Urinary bladder (tissue), 4 donors: ENCODE measurements around the gene LHB. TPM values are rescaled to one million over a fixed set of nuclear protein-coding genes. Genes with fewer than 3 reads are reported as not detected.

Experiments
- DNase-seq: peaks from one replicate; pipeline ENCODE4 v3.0.0-alpha.2; 2015; ENCODE audit errors: extremely low spot score
- H3K27ac ChIP-seq: one replicate; pipeline ENCODE4 v1.5.1; 2013; ENCODE audit warnings: low read depth, mild to moderate bottlenecking, moderate library complexity
- H3K36me3 ChIP-seq: one replicate; pipeline ENCODE4 v1.6.1; 2013; ENCODE audit warnings: mild to moderate bottlenecking, moderate library complexity; ENCODE audit not compliant: insufficient read depth
- H3K4me1 ChIP-seq: one replicate; pipeline ENCODE4 v1.6.1; 2013; ENCODE audit warnings: mild to moderate bottlenecking, moderate library complexity; ENCODE audit not compliant: insufficient read depth
- H3K4me3 ChIP-seq: one replicate; pipeline ENCODE4 v1.5.1; 2013; ENCODE audit warnings: low read depth, low read length
- WGBS: extraction: QIAGEN DNeasy Blood & Tissue Kit; methylation state at CpG from one replicate; pipeline ENCODE4 v1.1.7; 2013; 5-methylcytosine and 5-hydroxymethylcytosine counted together
- polyA plus RNA-seq: library from polyadenylated mRNA; stranded (reverse); fragments of 200-250 nt; gene quantifications from one replicate; pipeline ENCODE4 v1.2.3, GENCODE V29; 2013
- total RNA-seq: library from RNA; depleted of rRNA; stranded (reverse); fragments of >200 nt; gene quantifications from one replicate; pipeline ENCODE4 v1.2.3, GENCODE V29; 2014
- donor health status: healthy with polysubstance abuse.
- donor health status: healthy.

LHB gene
- total and polyA plus RNA-seq, 2 donors: not detected

DNA sequence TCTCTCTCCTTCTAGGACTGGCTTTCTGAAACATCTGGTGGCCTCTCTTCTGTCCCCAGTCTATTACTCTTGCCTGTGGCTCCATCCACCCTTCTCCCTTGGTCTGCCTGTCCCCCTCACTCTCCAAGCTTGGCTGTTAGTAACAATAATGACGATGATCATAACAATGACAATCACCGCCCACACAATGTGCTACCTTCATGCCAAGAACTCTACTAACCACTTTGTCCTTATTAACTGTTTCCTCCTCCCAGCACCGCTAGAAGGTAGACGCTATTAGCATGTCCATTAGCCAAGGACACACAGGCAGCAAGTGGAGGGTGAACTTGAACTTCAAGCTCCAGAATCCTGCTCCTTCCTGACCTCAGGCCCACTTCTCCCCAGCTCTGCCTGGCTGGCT, 26.5 kb downstream of the LHB start:
- Histone ChIP-seq H3K36me3 (no peaks in the 10 kb centered on the region), H3K27ac (no peak overlapping the region), H3K4me1 (peaks cover 3% of the 10 kb centered on the region), H3K4me3 (no peak overlapping the region)
- WGBS: 77% methylated on average over 4 of the region's 4 CpGs
- no peak for DNase-seq

DNA sequence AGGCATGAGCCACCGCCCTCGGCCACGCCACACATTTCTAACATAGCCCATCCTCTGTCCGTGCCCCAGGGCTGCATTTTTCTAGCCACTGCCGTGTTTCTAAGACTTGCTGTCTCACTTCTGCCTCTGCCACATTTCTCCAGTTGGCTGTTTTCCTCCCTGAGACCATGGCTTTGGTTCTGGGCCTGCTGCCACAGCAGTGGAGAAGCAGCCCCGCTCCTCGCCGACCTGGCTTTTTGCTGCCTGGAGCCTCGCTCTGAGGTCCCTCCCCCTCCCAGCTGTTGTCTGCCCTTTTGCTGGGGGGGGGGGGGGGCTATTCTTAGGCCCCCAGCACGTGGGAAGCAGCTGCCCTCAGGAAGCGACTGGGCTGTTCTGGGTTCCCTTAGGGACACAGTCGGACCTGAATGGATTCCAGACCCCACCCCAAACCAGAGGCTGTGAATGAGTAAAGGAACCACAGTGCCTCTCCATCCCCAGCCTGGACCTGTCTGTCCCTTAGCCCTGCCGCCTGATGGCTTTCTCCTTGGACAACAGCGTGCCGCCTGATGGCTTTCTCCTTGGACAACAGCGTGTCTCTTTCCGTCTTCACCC, 27.1 kb downstream of the LHB start:
- no peak for DNase-seq
- Histone ChIP-seq H3K4me1 (peaks cover 3% of the 10 kb centered on the region), H3K27ac (no peak overlapping the region), H3K36me3 (no peaks in the 10 kb centered on the region), H3K4me3 (no peak overlapping the region)
- WGBS: 76% methylated on average over 17 of the region's 17 CpGs

- H3K36me3 ChIP-seq: no peaks in the 10 kb centered on the region
- peaks cover 3% of the 10 kb centered on the region for H3K4me1 ChIP-seq
- H3K4me3 ChIP-seq: no peak overlapping the region
- DNase-seq: no peak
- WGBS: 93% methylated on average over 9 of the region's 9 CpGs
- no peak overlapping the region for H3K27ac ChIP-seq
These were observed 28.0 kb downstream of the LHB start for GRCh38 chr19:48988860-48989259.

GRCh38 chr19:48988286-48988685, 28.6 kb downstream of the LHB start:
- no peak for DNase-seq
- Histone ChIP-seq H3K27ac (no peak overlapping the region), H3K4me3 (no peak overlapping the region), H3K36me3 (no peaks in the 10 kb centered on the region), H3K4me1 (peaks cover 3% of the 10 kb centered on the region)
- 89% methylated on average over 7 of the region's 7 CpGs for WGBS

DNA sequence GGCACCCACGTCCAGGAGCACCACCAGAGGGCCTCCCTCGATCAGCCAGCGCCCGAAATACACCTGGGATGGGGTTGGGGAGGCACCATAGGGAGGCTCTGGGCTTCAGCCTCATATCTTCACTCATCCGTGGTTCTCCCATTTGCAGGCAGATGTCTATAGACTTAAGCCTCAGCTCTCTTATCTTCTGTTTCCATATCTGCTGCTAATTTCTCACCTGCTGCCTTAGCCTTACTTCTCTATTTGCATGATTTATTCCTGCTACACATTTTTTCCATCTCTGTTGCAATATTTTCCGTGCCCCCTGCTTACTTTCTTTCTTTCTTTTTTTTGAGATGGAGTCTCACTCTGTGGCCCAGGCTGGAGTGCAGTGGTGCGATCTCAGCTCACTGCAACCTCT, 29.6 kb downstream of the LHB start:
- no peak overlapping the region for H3K4me3 ChIP-seq
- H3K36me3 ChIP-seq: no peaks in the 10 kb centered on the region
- H3K4me1 ChIP-seq: peaks cover 3% of the 10 kb centered on the region
- DNase-seq: no peak
- WGBS: 88% methylated on average over 7 of the region's 7 CpGs
- H3K27ac ChIP-seq: no peak overlapping the region

GRCh38 chr19:48986211-48986610, 30.7 kb downstream of the LHB start:
- H3K4me3 ChIP-seq: no peak overlapping the region
- 90% methylated on average over 3 of the region's 3 CpGs for WGBS
- DNase-seq: no peak
- no peaks in the 10 kb centered on the region for H3K4me1 ChIP-seq
- H3K36me3 ChIP-seq: no peaks in the 10 kb centered on the region
- no peak overlapping the region for H3K27ac ChIP-seq

DNA sequence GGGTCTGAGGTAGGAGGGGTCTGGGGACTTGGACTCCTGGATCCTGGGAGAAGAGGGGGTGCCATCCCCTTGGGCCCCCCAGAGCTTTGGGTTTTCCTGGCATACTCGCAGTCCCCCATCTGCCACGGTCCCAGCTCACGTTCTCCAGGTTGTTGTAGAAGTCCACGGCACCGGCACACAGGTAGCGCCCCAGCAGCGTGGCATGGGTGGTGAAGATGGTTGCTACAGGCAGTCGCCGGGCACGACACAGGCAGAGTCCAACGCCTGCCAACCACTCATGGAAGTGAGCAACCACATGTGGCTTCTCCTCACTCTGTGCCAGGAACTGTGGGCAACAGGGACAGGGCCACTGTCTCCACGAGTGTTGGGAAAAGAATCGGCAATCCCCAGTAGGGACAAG, 31.2 kb downstream of the LHB start:
- Histone ChIP-seq H3K36me3 (no peaks in the 10 kb centered on the region), H3K4me3 (no peak overlapping the region), H3K27ac (no peak overlapping the region), H3K4me1 (no peaks in the 10 kb centered on the region)
- DNase-seq: no peak
- WGBS: 94% methylated on average over 13 of the region's 13 CpGs

- H3K36me3 ChIP-seq: no peaks in the 10 kb centered on the region
These were observed 34.6 kb downstream of the LHB start for GRCh38 chr19:48982280-48982679.

DNA sequence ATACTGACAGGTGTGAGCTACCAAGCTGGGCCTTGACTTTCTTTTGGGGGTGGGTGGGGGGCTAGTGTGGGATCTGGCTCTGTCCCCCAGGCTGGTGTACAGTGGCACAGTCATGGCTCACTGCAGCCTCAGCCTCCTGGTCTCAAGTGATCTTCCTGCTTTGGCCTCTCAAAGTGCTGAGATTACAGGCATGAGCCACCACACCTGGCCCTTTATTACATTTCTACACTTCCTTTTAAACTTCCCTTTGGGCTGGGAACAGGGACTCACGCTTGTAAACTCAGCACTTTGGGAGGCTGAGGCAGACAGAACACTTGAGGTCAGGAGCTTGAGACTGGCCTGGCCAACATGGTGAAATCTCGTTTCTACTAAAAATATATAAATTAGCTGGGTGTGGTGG, 39.8 kb downstream of the LHB start:
- 53% methylated on average over 2 of the region's 2 CpGs for WGBS
- DNase-seq: no peak
- Histone ChIP-seq H3K4me3 (no peak overlapping the region), H3K36me3 (peaks cover 5% of the 10 kb centered on the region), H3K27ac (no peak overlapping the region), H3K4me1 (no peaks in the 10 kb centered on the region)

More at GRCh38 chr19:48982280-48982679, 34.6 kb downstream of the LHB start:
- no peaks in the 10 kb centered on the region for H3K4me1 ChIP-seq
- 94% methylated on average over 9 of the region's 9 CpGs for WGBS
- H3K4me3 ChIP-seq: no peak overlapping the region
- DNase-seq: no peak
- H3K27ac ChIP-seq: no peak overlapping the region

DNA sequence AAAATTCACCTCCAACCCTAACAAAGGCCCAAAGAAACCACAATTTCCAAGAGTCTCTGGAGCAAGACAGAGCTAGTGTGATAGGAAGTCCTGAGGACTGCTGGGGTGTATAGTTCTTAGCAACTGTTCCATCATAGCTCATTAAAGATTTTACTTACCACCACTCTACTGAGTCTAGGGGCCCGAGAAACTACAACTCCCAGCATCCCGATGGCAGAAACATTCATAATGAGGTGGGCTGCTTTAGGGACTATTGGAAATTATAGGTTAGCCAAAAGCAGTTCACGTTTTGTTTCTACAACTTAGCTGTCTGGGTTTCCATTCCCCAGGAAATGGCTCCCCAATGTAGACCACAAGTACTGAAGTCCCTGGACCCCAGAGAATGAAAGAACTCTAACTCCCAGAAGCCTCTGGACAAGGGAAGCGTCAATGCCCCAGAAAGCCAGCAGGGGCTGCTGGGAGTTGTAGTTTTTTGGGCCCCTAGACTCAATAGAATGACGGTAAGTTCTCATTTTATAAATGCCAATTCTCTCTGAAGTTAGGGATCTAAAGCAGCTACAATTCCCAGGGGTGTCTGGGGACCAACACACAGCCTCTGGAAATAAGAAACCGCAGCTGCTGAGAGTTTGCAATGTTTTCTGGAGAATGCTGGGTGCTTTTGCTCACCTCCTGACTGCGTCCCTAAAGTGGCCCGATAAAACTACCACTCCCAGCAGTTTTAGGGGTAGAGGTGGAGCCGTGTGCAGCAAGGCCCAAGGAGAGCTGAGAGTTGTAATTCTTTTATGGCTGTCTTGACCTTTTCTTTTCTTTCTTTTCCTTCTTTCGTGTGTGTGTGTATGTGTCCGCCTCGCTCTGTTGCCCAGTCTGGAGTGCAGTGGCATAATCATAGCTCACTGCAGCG, 40.7 kb downstream of the LHB start:
- peaks cover 5% of the 10 kb centered on the region for H3K36me3 ChIP-seq
- no peak overlapping the region for H3K4me3 ChIP-seq
- H3K27ac ChIP-seq: no peak overlapping the region
- no peak for DNase-seq
- H3K4me1 ChIP-seq: no peaks in the 10 kb centered on the region
- WGBS: 88% methylated on average over 13 of the region's 13 CpGs

GRCh38 chr19:48970923-48971395, 45.9 kb downstream of the LHB start:
- Histone ChIP-seq H3K27ac (no peak overlapping the region), H3K4me3 (no peak overlapping the region), H3K4me1 (no peaks in the 10 kb centered on the region), H3K36me3 (peaks cover 8% of the 10 kb centered on the region)
- no peak for DNase-seq
- WGBS: 17% methylated on average over 19 of the region's 19 CpGs

DNA sequence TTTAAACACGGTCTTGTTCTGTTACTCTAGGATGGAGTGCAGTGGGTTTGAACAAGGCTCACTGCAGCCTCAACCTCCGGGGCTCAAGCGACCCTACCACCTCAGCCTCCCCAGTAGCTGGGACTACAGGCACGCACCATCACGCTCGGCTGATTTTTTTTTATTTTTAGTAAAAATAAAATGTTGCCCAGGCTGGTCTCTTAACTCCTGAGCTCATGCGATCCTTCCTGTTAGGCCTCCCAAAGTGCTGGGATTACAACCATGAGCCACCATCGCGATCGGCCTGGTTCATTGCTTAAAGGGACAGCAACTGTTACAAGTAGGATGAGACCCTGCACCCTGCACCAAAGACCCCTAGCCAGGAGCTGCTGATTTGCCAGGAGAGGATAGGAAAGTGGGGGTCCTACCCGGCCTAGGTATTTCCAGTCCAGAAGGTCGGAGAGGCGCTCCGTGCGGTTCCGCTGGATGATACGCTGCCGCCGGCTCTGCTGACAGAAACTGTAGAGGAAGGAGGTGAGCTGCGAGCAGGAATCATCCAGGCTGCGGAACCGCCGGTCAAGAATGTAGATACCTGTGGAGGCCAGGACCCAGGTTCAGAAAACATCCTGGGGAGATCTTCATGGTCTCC, 46.6 kb downstream of the LHB start:
- H3K4me1 ChIP-seq: no peaks in the 10 kb centered on the region
- H3K36me3 ChIP-seq: peaks cover 8% of the 10 kb centered on the region
- H3K4me3 ChIP-seq: no peak overlapping the region
- WGBS: 87% methylated on average over 23 of the region's 23 CpGs
- H3K27ac ChIP-seq: no peak overlapping the region
- no peak for DNase-seq

- DNase-seq: no peak
- H3K36me3 ChIP-seq: peaks cover 8% of the 10 kb centered on the region
- no peaks in the 10 kb centered on the region for H3K4me1 ChIP-seq
- 93% methylated on average over 45 of the region's 45 CpGs for WGBS
- H3K4me3 ChIP-seq: no peak overlapping the region
- no peak overlapping the region for H3K27ac ChIP-seq
These were observed 47.4 kb downstream of the LHB start for GRCh38 chr19:48969276-48970138.
